Effector memory CD4-positive, alpha-beta T cell (primary cell): ENCODE results near the gene VAV1.
A peak's percentile ranks its signal among the peaks of the same experiment; 100 is the strongest.

Experiments
- DNase-seq, 3 donors: peaks; one replicate each; pipeline ENCODE4 v3.0.0-alpha.2; 2020
- H3K27ac ChIP-seq: 2 replicates; pipeline ENCODE4 v1.7.0; 2013; ENCODE audit warnings: mild to moderate bottlenecking, low read length, moderate library complexity; ENCODE audit not compliant: insufficient read depth, poor library complexity, severe bottlenecking
- H3K27me3 ChIP-seq: replicated peaks from 2 replicates; pipeline ENCODE4 v1.7.0; 2013; ENCODE audit warnings: mild to moderate bottlenecking, low read length; ENCODE audit not compliant: insufficient read depth, control insufficient read depth, poor library complexity, severe bottlenecking
- H3K36me3 ChIP-seq: 2 replicates; pipeline ENCODE4 v1.7.0; 2013; ENCODE audit warnings: mild to moderate bottlenecking, low read length, moderate library complexity; ENCODE audit not compliant: control insufficient read depth, insufficient read depth
- H3K4me1 ChIP-seq: 2 replicates; pipeline ENCODE4 v1.7.0; 2013; ENCODE audit warnings: low read length, mild to moderate bottlenecking; ENCODE audit not compliant: control insufficient read depth, insufficient read depth, poor library complexity, severe bottlenecking
- H3K4me3 ChIP-seq: 2 replicates; pipeline ENCODE4 v1.7.0; 2013; ENCODE audit warnings: low read length, low read depth, mild to moderate bottlenecking; ENCODE audit not compliant: insufficient read depth, poor library complexity, severe bottlenecking
- H3K9me3 ChIP-seq: 2 replicates; pipeline ENCODE4 v1.7.0; 2013; ENCODE audit warnings: mild to moderate bottlenecking, low read length, moderate library complexity; ENCODE audit not compliant: control insufficient read depth

VAV1 gene

DNA sequence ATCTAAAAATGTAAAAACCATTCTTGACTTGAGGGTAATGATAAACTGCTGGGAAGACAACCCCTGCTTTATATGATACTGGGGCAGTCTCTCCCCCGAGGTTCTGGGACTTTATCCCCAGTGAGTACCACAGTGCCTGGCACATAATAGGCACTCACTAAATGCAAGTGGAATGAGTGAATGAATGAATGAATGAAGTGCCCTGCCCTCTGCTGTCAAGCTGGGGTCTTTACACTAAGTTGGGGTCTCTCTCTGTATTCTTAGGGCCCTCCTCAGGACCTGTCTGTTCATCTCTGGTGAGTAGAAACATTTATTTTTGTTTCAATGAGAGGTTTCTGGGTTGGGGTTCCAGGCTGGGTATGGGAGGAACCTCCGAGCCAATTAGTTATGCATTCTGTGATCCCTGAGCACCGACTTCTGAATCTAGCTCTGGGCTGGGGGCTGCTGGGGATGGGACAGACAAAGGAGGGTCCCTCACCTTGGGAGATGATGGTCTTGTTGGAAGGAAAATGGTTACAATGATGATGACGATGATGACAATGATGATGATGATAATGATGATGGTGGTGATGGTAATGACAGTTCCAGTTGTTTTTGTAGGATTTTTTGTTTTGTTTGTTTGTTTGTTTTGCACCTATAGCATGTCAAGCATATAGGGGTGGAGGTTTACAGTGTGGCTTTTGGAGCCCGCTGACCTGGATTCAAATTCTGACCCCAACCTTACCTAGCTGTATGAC is 70.5 kb downstream of the VAV1 start:
- Histone ChIP-seq H3K36me3 (peaks cover 27% of the 10 kb centered on the region), H3K27me3 (no peaks in the 10 kb centered on the region), H3K4me1 (no peaks in the 10 kb centered on the region), H3K4me3 (no peak overlapping the region), H3K9me3 (no peaks in the 10 kb centered on the region), H3K27ac (no peak overlapping the region)
- DNase-seq = no peak

DNA sequence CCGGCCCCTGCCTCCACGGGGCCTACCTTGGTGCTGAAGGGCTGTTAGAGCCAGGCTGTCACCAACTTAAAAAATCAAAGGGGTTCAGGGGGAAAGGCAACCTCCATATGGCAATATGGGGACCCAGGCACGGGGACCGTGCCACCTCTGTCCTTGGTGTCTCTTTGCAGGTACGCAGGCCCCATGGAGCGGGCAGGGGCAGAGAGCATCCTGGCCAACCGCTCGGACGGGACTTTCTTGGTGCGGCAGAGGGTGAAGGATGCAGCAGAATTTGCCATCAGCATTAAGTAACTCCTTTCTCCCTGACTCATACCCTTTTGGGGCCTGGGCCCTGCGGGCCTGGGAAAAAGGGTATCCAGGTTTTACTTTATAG is 75.3 kb downstream of the VAV1 start:
- no peaks in the 10 kb centered on the region for H3K4me1 ChIP-seq
- no peaks in the 10 kb centered on the region for H3K27me3 ChIP-seq
- peaks cover 48% of the 10 kb centered on the region for H3K36me3 ChIP-seq
- no peaks in the 10 kb centered on the region for H3K9me3 ChIP-seq
- no peak overlapping the region for H3K4me3 ChIP-seq
- DNase-seq = no peak
- H3K27ac ChIP-seq = no peak overlapping the region

DNA sequence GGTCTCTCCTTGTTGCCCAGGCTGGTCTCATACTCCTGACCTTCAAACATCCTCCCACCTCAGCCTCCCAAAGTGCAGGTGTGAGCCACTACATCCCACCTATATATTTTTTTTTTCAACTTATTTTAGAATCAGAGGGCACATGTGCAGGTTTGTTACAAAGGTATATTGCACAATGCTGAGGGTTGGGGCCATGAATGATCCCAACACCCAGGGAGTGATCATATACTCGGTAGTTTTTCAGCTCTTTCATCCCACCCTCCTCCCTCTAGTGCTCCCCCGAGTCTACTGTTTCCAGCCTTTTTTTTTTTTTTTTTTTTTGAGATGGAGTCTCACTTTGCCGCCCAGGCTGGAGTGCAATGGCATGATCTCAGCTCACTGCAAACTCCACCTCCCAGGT is 76.5 kb downstream of the VAV1 start:
- Histone ChIP-seq H3K9me3 (no peaks in the 10 kb centered on the region), H3K4me1 (no peaks in the 10 kb centered on the region), H3K27me3 (no peaks in the 10 kb centered on the region), H3K27ac (no peak overlapping the region), H3K36me3 (peaks cover 49% of the 10 kb centered on the region), H3K4me3 (no peak overlapping the region)
- no peak for DNase-seq

DNA sequence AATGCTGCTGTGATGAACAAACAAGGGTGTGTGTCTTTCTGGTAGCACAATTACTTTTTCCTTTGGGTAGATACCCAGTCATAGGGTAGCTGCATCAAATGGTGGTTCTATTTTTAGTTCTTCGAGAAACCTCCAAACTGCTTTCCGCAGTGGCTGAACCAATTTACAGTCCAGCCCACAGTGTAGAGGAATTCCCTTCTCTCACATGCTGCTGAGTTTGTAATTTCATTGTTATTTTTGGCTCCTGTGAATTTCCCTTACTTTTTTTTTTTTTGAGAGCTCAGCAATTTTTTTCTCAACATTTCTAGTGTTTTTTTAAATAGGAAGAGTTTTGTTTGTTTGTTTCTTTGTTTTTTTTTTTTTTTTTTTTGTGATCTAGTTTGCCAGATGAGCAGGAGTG is 77.4 kb downstream of the VAV1 start:
- Histone ChIP-seq H3K27me3 (no peaks in the 10 kb centered on the region), H3K4me3 (no peak overlapping the region), H3K27ac (no peak overlapping the region), H3K4me1 (no peaks in the 10 kb centered on the region), H3K9me3 (no peaks in the 10 kb centered on the region), H3K36me3 (peaks cover 58% of the 10 kb centered on the region)
- DNase-seq = no peak

DNA sequence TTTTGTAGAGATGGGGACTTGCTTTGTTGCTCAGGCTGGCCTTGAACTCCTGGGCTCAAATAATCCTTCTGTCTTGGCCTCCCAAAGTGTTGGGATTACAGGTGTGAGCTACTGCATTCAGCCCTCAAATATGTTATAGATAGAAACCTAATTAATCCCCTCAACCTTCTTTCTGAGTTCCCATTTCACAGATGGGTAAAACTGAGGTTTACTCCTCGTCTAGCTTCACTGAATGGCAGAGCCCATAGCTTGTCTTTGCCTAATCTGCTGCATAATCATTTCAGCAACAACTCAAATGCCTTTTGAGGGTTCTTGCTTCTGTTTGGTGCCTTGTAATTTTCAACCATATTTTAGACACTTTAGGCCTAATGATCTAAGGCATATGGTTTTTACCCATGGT is 78.9 kb downstream of the VAV1 start:
- Histone ChIP-seq H3K4me1 (no peaks in the 10 kb centered on the region), H3K36me3 (peaks cover 73% of the 10 kb centered on the region), H3K27ac (peak overlapping the region; percentile 30), H3K27me3 (no peaks in the 10 kb centered on the region), H3K9me3 (no peaks in the 10 kb centered on the region), H3K4me3 (no peak overlapping the region)
- DNase-seq = no peak

DNA sequence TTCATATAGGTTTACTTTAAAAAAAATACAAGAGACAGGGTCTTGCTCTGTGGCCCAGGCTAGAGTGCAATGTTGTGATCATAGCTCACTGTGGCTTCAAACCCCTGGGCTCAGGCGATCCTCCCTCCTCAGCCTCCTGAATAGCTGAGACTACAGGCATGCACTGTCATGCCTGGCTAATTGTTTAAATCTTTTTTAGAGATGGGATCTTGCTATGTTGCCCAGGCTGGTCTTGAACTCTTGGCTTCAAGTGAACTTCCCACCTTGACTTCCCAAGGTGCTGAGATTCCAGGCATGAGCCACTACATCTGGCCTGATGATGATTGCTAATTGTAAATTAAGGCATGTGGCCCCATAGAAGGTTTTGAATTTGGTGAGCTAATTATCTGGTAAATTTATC is 79.5 kb downstream of the VAV1 start:
- Histone ChIP-seq H3K4me3 (no peak overlapping the region), H3K4me1 (no peaks in the 10 kb centered on the region), H3K27me3 (no peaks in the 10 kb centered on the region), H3K27ac (no peak overlapping the region), H3K36me3 (peaks cover 78% of the 10 kb centered on the region), H3K9me3 (no peaks in the 10 kb centered on the region)
- DNase-seq = no peak

DNA sequence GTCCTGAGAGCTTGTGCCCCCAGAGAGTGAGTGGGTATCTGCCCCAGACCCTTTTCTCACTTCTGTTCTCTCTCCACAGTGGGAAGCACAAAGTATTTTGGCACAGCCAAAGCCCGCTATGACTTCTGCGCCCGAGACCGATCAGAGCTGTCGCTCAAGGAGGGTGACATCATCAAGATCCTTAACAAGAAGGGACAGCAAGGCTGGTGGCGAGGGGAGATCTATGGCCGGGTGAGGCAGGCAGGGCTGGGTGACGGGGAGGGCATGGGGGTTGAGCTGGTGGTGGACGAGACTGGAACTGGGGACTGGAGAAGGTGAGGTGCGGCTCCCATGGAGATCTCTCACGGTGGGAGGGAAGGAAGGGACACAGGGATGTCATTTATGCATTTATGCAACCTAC is 81.4 kb downstream of the VAV1 start:
- no peak for DNase-seq
- no peak overlapping the region for H3K4me3 ChIP-seq
- peaks cover 66% of the 10 kb centered on the region for H3K36me3 ChIP-seq
- H3K4me1 ChIP-seq = no peaks in the 10 kb centered on the region
- no peaks in the 10 kb centered on the region for H3K27me3 ChIP-seq
- no peaks in the 10 kb centered on the region for H3K9me3 ChIP-seq
- no peak overlapping the region for H3K27ac ChIP-seq

DNA sequence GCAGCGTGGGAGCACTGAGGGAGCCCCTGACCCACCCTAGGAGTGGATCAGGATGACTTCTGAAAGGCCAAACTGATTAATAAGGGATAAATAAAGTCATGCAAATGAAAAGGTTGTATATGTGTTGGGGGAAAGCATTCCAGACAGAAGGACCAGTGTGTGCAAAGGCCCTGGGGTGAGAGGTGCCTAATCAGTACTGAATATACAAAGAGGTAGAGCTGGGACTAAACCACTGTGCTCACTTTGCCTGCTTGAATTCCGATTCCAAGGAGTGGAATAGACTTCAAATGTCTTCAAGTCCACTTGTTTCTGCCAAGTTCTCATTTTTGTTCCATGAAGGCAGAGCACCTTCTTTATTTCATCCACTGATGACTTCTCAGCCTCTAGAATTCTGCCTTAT is 82.2 kb downstream of the VAV1 start:
- peaks cover 61% of the 10 kb centered on the region for H3K36me3 ChIP-seq
- no peak overlapping the region for H3K4me3 ChIP-seq
- no peaks in the 10 kb centered on the region for H3K9me3 ChIP-seq

DNA sequence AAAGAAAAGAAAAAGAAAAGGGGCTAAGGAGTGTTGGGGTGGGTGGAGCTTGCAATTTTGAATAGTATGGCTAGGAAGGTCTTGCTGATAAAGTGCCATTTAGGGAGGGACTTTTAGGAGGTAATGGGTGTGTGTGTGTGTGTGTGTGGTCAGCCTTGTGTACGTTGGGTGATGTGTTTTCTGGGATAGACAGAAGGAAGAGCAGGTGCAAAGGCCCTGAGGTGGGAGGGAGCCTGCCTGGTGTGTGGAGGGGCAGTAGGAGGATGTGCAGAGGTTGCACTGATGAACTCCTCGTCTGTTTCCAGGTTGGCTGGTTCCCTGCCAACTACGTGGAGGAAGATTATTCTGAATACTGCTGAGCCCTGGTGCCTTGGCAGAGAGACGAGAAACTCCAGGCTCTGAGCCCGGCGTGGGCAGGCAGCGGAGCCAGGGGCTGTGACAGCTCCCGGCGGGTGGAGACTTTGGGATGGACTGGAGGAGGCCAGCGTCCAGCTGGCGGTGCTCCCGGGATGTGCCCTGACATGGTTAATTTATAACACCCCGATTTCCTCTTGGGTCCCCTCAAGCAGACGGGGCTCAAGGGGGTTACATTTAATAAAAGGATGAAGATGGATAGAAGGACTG is 84.4 kb downstream of the VAV1 start:
- H3K4me3 ChIP-seq = no peak overlapping the region
- no peaks in the 10 kb centered on the region for H3K4me1 ChIP-seq
- peaks cover 43% of the 10 kb centered on the region for H3K36me3 ChIP-seq
- no peaks in the 10 kb centered on the region for H3K27me3 ChIP-seq
- DNase-seq = no peak
- H3K9me3 ChIP-seq = no peaks in the 10 kb centered on the region
- H3K27ac ChIP-seq = no peak overlapping the region

More for the DNA sequence above, 82.2 kb downstream of the VAV1 start:
- no peaks in the 10 kb centered on the region for H3K4me1 ChIP-seq
- no peak overlapping the region for H3K27ac ChIP-seq
- no peak for DNase-seq
- H3K27me3 ChIP-seq = no peaks in the 10 kb centered on the region

DNA sequence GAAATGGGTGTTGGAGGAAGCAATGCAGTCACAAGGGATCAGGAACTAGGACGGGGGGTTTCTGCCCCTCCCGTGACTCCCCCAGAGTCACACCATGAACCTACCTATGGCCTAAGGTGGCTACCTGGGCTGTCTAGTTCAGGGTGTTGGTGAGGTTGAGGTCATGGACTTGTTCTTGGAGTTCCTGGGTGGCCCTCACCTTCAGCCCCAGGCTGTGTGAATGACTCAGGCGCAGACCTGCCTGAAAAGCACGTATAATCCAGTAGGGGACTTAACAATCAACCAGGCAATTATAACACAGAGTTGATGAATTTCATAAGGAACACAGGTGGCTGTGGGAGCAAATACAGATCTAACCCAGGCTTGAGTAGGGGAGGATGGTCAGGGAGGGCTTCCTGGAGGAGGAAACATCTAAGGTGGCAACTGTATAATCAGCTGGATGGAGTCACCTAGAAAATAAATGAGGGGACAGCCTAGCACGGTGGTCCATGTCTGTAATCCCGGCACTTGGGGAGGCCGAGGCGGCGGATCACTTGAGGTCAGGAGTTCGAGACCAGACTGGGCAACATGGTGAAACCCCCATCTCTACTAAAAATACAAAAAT is 89.3 kb downstream of the VAV1 start:
- Histone ChIP-seq H3K27ac (peak overlapping the region; percentile 56), H3K4me3 (no peak overlapping the region), H3K4me1 (no peaks in the 10 kb centered on the region), H3K36me3 (peaks cover 4% of the 10 kb centered on the region), H3K27me3 (no peaks in the 10 kb centered on the region), H3K9me3 (no peaks in the 10 kb centered on the region)
- DNase-seq = peak in 1 of 3 donors; percentile 8
